GM04503 (cell line): ENCODE results near the gene APEX2.
"Not testable (repeated sequence)": the region's sequence is repeated elsewhere in the genome, so short reads cannot be mapped to it uniquely, and the experiment has no call there.

ENCODE experiments used
- DNase-seq: peaks from one replicate; pipeline ENCODE4 v3.0.0-alpha.2; 2012; ENCODE audit warnings: low read depth

The APEX2 gene

DNA sequence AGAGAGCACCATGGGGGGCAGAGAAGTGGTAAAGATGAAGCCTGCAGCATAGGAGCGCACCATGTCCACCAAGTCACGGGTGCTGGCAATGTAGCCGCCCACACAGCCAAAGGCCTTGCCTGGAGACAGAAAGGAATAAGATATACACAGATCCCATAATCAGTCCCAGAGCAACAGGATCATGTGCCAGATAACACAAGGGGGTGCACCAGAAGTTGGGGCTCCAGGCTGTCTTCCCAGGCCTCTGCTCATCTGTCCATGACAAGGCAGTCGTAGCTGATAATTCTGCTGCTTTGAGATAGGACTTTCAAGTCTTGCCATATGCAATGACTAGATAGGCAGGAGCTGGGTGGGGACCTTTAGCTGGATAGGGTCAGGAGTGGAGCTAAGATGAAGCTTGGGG lies 14.7 kb downstream of the APEX2 start:
- no peak for DNase-seq

DNA sequence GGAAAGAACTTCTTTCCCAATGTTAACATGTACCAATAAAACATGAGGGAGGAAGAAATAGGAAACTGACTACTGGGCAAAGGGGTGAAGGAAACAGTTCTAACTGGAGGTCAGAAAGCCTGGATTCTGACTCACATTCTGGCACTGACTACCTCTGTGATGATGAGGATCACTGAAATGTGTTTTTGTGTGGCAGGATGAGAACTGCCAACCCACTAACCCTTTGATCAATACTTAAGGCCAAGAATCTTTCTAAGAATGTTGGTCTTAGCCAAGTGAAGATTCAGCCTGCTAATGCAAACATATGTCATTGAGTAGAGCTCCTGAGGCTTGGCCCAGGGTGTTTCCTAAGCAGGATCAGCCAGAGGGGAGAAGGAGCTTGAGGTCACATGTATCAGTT lies 26.0 kb downstream of the APEX2 start:
- DNase-seq, result peak; percentile 16

DNA sequence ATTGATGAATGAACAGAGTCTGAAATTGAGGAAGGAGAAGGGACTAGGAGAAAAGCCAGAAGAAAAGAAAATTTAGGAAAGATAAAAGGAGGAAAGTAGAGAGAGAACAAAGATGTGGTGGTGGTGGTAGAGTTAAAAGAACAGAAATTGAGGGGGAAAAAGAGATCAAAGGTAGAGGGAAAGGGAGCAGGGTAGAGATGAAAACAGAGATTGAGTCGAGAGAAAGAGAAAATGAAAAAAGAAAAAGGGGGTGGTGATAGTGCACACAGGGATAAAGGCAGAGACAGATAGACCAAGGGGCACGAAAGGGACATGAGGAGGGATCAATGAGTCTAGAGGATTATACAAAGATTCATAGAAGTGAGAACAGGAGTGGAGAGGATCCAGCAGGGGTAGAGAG lies 26.7 kb downstream of the APEX2 start:
- no peak for DNase-seq

DNA sequence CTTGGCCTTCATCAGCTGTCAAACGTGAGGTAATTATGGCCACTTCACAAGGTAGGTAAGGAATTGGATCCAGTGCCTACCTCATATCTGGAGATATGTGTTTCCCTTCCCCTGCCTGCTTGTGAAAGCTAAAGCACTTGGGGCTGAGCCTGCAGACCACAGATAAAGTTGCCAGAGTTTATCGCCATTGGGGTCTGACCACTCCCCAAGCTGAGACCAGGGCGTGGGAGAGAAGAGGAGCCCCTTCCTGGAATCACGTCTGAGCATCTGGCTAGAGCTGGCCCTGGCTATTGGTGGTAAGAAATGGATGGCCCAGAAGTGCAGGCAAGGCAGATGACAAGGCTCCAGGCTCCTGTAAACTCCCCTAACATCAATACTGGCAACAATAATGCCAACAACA lies 27.9 kb downstream of the APEX2 start:
- DNase-seq, result no peak

DNA sequence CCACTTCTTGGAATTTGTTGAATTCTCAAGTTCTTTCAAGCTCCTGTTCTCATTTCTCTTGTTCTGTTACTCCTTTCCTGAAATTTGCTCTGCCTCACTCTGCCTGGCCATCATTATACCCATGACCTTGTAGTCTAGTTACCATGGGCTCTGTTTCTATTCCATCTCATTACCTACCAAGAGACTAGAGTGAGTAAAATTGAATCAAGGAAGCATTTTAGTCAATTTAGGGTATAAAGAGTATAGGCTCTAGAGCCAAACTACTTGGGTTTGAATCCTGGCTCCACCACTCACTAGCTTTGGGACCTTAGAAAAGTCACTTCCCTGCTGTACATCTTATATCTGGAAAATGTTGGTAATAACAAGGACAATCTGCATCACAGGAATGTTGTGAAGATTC lies 28.4 kb downstream of the APEX2 start:
- DNase-seq, result no peak

- no peak for DNase-seq
These were observed 29.1 kb downstream of the APEX2 start for GRCh38 chrX:55029291-55029690.

DNA sequence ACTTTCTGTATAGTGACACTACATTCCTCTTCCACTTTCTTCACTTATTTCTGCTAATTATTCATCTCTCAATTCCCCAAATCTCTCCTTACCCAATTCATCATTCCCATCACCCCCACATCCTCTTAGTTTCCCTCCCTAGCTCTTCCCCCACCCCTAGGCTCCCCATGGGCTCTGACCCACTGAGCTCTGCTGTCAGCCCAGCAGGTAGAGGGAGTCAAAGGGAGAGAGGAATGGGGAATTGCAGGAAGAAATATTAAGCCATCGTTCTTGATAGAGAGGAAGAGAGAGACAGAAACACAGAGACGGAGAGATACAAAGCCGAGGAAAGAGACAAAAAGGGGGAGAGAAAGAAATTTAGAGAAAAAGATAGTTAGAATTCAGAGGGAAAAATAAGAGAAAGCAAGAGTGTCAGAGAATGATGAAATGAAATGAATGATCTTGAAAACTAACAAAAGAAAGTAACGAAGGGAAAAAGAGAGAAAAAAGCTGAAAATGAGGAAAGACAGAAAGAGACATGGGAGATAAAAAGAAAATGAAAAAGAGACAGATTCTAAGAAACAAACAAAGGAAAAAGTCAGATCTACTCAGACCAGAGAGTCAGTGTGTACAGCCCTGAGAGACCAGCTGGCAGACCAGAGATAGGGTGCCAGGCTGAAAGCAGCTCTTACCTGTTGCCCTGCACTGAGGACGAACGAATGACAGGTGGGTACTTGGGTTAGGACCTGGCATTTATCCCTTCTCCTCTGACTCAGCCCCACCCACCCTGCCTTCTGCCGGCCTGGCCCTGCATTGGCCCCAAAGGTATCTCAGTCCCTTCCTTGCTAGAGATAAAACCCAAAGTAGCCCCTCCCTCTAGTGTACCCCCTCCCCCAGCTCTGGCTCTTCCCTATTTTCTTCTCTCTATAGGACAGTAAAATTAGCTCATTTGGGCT lies 30.4 kb downstream of the APEX2 start, which contains the start of gene ALAS2:
ALAS2 (minus strand) TSS at position 707 of the 935 bp plus-strand sequence. CDS start 4,977 bp downstream, outside the sequence.
- DNase-seq, result no peak

DNA sequence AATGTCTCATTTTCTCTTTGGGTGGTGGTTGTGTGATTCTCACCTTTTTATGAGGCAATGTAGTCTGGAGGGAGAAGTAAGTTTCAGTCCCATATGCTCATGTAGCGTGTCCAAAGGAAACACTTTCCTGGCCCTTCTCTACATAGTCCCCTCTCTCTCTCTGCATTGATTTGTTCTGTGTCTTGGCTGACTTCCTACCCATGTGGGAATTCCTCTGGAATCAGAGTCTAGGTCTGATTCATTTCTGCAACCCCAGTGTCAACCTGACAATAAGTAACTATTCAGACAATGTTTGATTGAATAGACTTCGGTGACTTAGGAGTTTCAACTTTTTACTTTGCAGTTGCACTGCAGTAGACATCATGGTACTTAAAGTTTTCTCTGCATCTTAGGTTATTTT lies 33.3 kb downstream of the APEX2 start:
- DNase-seq, result no peak

GRCh38 chrX:55039471-55039870 lies 39.3 kb downstream of the APEX2 start:
- peak; percentile 28 for DNase-seq

- DNase-seq, result no peak
These were observed 41.4 kb downstream of the APEX2 start for GRCh38 chrX:55041514-55041913.

GRCh38 chrX:55050599-55050998 lies 50.4 kb downstream of the APEX2 start:
- DNase-seq, result not testable (repeated sequence)

- no peak for DNase-seq
These were observed 56.9 kb downstream of the APEX2 start for GRCh38 chrX:55056820-55057674.

DNA sequence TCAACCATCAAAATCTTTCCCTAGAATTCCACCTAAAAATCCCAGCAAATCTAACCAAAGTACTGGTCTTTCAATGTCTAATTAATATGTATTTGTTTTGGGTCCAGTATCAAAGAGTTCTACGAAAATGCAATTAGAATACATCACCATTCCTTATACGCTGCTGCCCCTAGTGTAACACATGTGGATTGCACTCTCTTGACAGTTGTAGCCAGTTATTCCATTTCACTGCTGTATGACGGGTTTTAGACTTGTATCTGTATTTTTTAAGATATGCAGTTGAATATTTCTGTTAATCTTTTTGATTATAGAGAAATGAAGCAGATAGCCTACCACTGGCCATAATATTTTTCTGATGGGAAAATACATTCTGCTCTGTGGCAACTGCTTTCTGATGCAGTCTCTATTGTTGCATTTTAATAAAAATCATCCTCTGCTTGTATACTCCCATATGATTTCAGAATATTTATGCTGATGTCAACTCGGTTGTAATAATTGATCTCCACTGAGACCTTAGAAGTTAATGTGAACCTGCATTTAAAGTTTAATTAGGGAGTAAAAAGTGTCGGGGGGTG lies 57.6 kb downstream of the APEX2 start:
- no peak for DNase-seq
